Lung microvascular endothelial cell (primary cell): Measurements from ENCODE around the gene CRTC3. TPM values are rescaled to one million over a fixed set of nuclear protein-coding genes. Genes with fewer than 3 reads are reported as not detected.
A peak's percentile ranks its signal among the peaks of the same experiment; 100 is the strongest.
"Not testable (repeated sequence)": the region's sequence is repeated elsewhere in the genome, so short reads cannot be mapped to it uniquely, and the experiment has no call there.

Experiments used
- DNase-seq, 2 donors: peaks; one replicate each; pipeline versions ENCODE4 v3.0.0 to v3.0.0-alpha.2; 2010; ENCODE audit warnings: low read depth in 2 of 2
- total RNA-seq: library from RNA; depleted of rRNA; stranded (reverse); fragments of >200 nt; gene quantifications from 2 replicates; pipeline ENCODE4 v1.2.1, GENCODE V29; 2014

CRTC3 gene
- total RNA-seq, 1 donor from 2014 or later = 8.7 TPM

DNA sequence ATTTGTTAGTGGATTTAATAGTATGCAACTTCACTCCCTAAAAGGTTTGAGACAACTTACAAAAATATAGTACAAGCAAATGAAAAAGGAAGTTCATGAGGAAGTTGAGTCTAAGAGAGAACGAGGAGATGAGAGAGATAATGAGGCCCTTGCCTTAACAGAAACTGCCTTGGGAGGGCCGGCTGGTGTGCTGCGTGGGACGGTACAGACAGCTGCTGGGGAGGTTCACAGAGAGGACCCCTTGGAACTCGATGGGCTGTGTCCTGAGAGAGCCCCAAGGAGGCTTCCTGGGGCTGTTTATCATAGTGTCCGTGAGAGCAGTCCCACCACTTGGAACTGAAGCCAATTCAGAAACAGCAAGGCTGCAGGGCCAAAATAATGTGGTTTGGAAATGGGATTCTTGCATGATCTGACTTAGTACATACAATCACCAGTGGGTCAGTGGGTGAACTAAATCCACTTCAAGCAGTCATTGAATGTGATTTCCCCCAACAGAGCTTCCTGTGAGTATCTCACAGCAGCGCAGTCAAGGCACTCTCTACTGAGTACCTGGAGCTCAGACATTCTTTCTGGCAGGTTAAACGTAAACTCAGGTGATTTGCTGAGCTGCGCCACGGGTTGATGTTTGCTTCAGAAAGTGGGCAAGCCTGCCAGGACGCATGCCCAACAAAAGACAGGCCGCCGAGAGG, 90.8 kb downstream of the CRTC3 start:
- DNase-seq = peak in 1 of 2 donors; percentile 22

GRCh38 chr15:90623854-90624253, 94.1 kb downstream of the CRTC3 start:
- no peak for DNase-seq

- no peak for DNase-seq
These were observed 94.7 kb downstream of the CRTC3 start for GRCh38 chr15:90624278-90624981.

DNA sequence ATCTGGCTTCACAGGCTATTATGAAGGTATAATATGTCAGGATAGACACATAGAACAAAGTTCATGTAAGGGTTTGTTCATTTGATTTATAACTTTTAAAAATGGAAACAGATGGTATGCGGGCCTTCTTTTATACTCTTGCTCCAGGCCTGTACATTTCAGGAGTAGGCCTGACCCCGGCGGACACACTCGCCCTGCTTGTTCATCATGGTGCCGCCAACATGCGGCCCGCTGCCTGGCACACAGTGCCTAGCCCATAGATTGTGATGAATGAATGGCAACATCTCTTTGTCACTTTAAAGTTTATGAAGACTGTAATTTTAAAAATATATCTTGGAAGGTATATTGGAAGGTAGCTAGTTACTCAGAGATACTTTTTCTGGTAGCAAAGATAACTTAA, 95.3 kb downstream of the CRTC3 start:
- no peak for DNase-seq

DNA sequence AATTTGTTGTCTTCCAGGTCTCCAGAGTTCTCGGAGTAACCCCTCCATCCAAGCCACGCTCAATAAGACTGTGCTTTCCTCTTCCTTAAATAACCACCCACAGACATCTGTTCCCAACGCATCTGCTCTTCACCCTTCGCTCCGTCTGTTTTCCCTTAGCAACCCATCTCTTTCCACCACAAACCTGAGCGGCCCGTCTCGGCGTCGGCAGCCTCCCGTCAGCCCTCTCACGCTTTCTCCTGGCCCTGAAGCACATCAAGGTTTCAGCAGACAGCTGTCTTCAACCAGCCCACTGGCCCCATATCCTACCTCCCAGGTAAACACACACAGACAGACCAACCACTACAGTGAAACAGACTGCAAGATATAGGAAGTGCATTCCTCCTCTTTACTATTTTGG, 99.5 kb downstream of the CRTC3 start:
- no peak for DNase-seq

GRCh38 chr15:90633360-90633759, 103.6 kb downstream of the CRTC3 start:
- no peak for DNase-seq

DNA sequence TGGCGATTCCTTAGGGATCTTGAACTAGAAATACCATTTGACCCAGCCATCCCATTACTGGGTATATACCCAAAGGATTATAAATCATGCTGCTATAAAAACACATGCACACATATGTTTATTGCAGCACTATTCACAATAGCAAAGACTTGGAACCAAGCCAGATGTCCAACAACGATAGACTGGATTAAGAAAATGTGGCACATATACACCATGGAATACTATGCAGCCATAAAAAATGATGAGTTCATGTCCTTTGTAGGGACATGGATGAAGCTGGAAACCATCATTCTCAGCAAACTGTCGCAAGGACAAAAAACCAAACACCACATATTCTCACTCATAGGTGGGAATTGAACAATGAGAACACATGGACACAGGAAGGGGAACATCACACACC, 107.3 kb downstream of the CRTC3 start:
- not testable (repeated sequence) for DNase-seq

DNA sequence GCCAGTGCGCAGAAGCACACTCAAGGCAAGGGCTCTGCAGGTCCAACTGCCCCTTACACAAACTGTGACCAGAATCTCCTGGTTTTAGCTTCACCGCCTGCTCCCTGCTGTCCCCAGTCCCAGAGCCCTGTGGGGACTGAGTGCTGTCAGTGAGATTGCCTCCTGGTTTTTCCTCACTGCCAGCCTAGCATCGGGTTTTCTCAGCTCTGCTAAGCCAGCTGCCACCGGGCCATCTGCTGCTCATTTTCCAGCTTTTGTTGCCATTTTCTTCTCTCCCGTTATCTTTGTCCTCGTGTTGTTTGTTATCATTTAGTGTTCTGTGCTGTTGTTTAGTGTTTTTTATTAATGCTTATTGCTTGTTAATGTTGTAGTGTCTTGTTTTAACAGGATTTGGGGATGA, 108.0 kb downstream of the CRTC3 start:
- DNase-seq = no peak

DNA sequence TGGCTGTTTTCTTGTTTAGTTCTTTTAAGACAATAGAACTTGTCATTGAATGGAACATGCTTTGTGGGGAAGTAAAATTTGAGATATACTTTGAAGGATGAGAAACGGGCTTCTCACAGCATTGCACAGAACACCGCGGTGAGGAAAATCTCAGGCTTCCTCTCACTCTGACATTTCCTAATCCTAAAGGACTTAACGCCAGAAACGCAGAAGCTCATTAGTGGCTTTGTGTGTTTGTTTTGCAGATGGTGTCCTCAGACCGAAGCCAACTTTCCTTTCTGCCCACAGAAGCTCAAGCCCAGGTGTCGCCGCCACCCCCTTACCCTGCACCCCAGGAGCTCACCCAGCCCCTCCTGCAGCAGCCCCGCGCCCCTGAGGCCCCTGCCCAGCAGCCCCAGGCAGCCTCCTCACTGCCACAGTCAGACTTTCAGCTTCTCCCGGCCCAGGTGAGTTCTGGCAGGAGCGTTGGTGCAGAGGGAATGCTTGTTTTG, 108.5 kb downstream of the CRTC3 start:
- no peak for DNase-seq

GRCh38 chr15:90638963-90639362, 109.2 kb downstream of the CRTC3 start:
- no peak for DNase-seq

DNA sequence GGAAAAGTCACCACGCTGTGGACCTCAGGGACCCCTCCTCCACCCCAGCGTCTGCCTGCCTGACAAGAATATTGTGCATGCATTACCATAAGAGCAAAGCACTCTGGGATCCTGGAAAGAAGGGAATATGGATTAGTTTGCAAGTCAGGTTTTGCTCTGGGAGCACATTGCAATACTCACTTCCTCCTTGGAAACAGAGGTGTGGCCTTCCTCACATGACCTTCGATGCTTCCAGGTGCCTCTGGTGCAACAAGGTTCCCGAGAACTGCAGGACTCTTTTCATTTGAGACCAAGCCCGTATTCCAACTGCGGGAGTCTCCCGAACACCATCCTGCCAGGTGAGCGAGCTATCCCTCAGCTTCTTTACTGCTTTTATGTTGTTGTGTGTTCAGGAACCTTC, 111.1 kb downstream of the CRTC3 start:
- no peak for DNase-seq

DNA sequence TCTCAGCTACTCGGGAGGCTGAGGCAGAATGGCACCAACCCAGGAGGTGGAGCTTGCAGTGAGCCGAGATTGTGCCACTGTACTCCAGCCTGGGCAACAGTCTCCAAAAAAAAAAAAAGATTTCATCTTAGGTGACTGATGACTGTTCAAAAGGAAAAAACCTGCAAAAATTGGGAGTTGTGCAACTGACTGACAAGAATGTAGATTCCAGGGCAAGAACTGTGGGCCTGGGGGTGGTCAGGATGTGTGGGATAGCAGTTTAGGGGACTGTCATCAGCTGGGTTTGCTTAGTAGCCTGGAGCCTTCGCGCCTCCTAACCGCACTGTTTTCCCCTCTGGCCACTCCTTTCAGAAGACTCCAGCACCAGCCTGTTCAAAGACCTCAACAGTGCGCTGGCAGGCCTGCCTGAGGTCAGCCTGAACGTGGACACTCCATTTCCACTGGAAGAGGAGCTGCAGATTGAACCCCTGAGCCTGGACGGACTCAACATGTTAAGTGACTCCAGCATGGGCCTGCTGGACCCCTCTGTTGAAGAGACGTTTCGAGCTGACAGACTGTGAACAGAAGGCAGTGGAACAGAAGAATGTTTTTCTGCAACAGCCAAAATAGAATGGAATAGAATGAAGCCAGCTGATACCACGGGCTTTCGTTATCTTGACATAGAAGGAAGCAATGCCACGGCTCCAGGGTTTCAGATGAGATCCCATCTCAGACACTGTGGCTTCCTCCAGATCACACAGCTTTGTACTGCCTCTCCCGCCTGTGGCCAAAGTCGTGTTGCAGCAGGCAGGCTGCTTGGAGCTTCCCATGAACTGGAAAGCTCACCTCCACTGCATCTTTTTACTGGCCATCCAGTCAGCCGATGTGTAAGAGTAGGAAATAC, 112.1 kb downstream of the CRTC3 start:
- DNase-seq = no peak

- no peak for DNase-seq
These were observed 113.0 kb downstream of the CRTC3 start for GRCh38 chr15:90642464-90643300.

DNA sequence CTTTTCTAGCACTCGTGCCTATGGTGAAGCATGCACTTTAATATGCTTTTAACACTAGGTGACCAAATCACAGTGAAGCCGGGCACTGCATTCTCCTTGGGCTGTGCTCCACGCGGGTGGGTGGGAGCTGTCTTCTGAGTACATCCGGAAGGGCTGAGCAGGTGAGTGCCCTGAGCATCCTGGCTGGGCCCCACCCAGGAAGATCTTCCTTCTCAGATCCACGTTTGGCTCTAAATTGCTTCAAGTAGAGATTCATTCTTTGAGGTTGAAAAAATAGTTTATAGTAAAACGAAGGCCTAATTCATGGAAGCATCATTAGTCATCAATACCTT, 113.5 kb downstream of the CRTC3 start:
- no peak for DNase-seq

- no peak for DNase-seq
These were observed 114.8 kb downstream of the CRTC3 start for GRCh38 chr15:90644526-90644925.

DNA sequence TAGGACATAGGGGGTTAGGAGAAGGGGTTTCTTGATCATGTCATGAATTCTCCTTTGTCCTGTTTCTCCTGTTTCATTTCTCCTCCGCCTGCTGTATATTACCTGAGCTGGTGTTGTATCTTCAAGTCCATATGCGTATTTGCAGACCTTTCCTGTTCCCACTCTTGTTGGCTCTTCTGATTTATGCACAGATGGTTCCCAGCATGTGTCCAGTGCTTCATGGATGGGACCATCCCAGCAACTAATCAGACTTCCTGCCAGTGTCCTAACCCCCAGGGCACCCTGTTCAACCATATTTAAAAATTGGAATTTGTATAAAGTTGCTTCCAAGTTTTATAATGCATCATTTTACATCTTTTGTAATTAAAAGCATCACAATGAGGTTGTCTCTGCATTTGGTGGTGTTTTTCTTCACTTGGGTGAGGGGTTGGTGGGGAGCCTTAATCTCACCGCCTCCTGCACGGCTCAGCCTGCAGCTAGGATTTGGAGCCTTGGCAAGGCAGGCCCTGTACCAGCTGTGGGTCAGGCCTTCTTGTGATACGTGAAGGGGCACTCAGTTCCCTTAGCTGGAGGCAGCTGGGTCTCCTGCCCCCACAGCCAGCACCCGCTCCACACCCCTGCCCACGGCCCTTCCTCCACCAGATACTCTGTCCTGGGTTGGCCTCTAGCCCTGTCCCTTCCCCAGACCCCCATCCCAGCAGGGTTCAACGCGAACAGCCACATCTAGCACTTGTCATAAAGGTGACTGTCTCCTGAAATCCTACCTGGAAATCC, 115.4 kb downstream of the CRTC3 start:
- no peak for DNase-seq

- DNase-seq = no peak
These were observed 116.3 kb downstream of the CRTC3 start for GRCh38 chr15:90645873-90646575.

DNA sequence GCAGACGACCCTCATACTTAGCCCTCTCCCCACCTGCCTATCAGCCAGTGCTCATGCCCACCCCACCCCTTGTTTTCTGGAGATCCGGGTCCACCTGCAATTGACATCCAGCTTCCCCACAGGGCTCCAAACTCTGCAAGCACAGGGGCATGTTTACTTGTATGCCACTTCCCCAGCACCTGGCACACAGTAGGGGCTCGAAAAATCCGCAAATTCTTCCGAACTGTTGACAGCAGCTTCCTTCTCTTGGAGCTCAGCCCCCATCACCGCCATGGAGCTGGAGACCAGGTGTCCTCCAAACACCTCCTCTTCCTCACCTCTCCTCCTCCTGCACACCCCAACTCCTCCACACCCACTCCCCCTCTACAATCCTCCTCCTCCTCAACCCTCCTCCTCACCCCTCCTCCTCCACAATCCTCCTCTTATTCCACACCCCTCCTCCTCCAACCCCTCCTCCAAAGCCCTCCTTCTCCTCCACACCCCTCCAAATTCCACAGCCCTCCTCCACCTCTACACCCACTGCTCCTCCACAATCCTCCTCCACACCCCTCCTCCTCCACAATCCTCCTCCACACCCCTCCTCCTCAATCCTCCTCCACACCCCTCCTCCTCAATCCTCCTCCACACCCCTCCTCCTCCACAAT, 117.1 kb downstream of the CRTC3 start:
- DNase-seq = no peak

DNA sequence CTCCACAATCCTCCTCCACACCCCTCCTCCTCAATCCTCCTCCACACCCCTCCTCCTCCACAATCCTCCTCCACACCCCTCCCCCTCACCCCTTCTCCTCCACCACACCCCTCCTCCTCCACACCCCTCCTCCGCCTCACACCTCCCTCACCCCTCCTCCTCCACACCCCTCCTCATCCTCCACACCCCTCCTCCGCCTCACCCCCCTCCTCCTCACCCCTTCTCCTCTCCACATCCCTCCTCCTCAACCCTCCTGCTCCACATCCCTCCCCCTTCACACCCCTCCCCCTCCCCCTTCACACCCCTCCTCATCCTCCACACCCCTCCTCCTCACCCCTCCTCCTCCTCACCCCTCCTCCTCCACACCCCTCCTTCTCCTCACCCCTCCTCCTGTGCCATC, 117.6 kb downstream of the CRTC3 start:
- DNase-seq = no peak
